K562 (cell line): ENCODE data around the gene NUDT22. TPM values are rescaled to one million over a fixed set of nuclear protein-coding genes. Genes with fewer than 3 reads are reported as not detected.

ENCODE experiments used
- ARID2 ChIP-seq: fragments of 450-650 bp; IDR thresholded peaks from 2 replicates; pipeline ENCODE4 v1.6.1; 2017; ENCODE audit warnings: antibody characterized with exemption, mild to moderate bottlenecking
- ARNT ChIP-seq, 2 experiments: fragments of 450-650 bp; IDR thresholded peaks; 2 replicates each; pipeline ENCODE4 v1.6.1; 2016; ENCODE audit warnings: mild to moderate bottlenecking in 1 of 2
- CHD4 ChIP-seq: fragments of 200-600 bp; sonication (generic); IDR thresholded peaks from 3 replicates; pipeline ENCODE4 v1.6.1; 2012; ENCODE audit warnings: low read depth, mild to moderate bottlenecking, mixed read lengths, low read length, inconsistent platforms; ENCODE audit not compliant: insufficient read depth, insufficient replicate concordance, poor library complexity, severe bottlenecking
- ETS1 ChIP-seq: conservative IDR thresholded peaks from 2 replicates; pipeline ENCODE4 v1.6.1; 2011; ENCODE audit warnings: low read depth, mild to moderate bottlenecking, low read length; ENCODE audit not compliant: control insufficient read depth
- ETV6 ChIP-seq, 3 experiments: fragments of 150-350 bp in 1 of 3; sonication (generic) in 1 of 3; formaldehyde crosslinking in 1 of 3; IDR thresholded peaks; 2 replicates each; pipeline versions ENCODE4 v1.6.1 to v1.8.0; 2014 to 2022; ENCODE audit warnings: borderline replicate concordance in 2 of 3, low read depth in 2 of 3, antibody characterized with exemption in 1 of 3, low read length in 1 of 3, mild to moderate bottlenecking in 1 of 3, missing genetic modification reagents in 1 of 3
- MBD1 ChIP-seq: fragments of 250-450 bp; sonication (Bioruptor Pico); IDR thresholded peaks from 2 replicates; pipeline ENCODE4 v1.8.0; 2022; ENCODE audit warnings: inconsistent platforms
- MTA2 ChIP-seq: fragments of 450-650 bp; IDR thresholded peaks from 2 replicates; pipeline ENCODE4 v1.6.1; 2016; ENCODE audit warnings: low read depth
- MYC ChIP-seq, 2 experiments: fragments of 250-450 bp in 1 of 2; sonication (Bioruptor Pico) in 1 of 2; IDR thresholded peaks; 2 replicates each; pipeline versions ENCODE4 v1.5.1 to v1.6.1; 2012 to 2021; ENCODE audit warnings: low read depth in 2 of 2, borderline replicate concordance in 1 of 2, improper control_type of control experiment in 1 of 2, low read length in 1 of 2, mild to moderate bottlenecking in 1 of 2, moderate library complexity in 1 of 2
- RBFOX2 ChIP-seq: fragments of 200-400 bp; formaldehyde crosslinking; IDR thresholded peaks from 2 replicates; pipeline ENCODE4 v1.6.1; 2017; ENCODE audit warnings: low read depth, mild to moderate bottlenecking, low read length, moderate library complexity
- RBM34 ChIP-seq: fragments of 200-400 bp; formaldehyde crosslinking; IDR thresholded peaks from 2 replicates; pipeline ENCODE4 v1.6.1; 2018; ENCODE audit warnings: low read length, borderline replicate concordance; ENCODE audit not compliant: insufficient read depth
- TAF9B ChIP-seq: fragments of 450-650 bp; IDR thresholded peaks from 2 replicates; pipeline ENCODE4 v1.6.1; 2018; ENCODE audit warnings: mild to moderate bottlenecking; ENCODE audit not compliant: partially characterized antibody
- ZNF609 ChIP-seq: sonication (generic); formaldehyde crosslinking; IDR thresholded peaks from 2 replicates; pipeline ENCODE4 v1.8.1; 2023; ENCODE audit warnings: missing genetic modification reagents, mild to moderate bottlenecking, borderline replicate concordance
- polyA plus RNA-seq, 8 experiments: library from polyadenylated mRNA; depleted of rRNA in 4 of 8; stranded (reverse) in 5 of 8; unstranded in 3 of 8; fragments of >200 nt; fragmentation: Nextera tagmentation in 2 of 8; fragmentation: Illumina TruSeq in 1 of 8; extraction: Ambion mirVana in 2 of 8; extraction: Trizol in 1 of 8; gene quantifications; 2 replicates each; pipeline versions ENCODE4 v1.2.1 to v1.2.3, GENCODE V29; 2011 to 2014; ENCODE audit warnings: inconsistent platforms in 1 of 8, missing spikeins in 1 of 8
- total RNA-seq, 7 experiments: library from RNA; depleted of rRNA in 6 of 7; stranded (reverse); fragments of >200 nt in 6 of 7; fragmentation: Illumina TruSeq in 2 of 7; extraction: Trizol in 2 of 7; gene quantifications; 2 replicates each; pipeline versions ENCODE4 v1.2.1 to v1.2.3, GENCODE V29; 2011 to 2021; ENCODE audit warnings: low replicate concordance in 1 of 7

NUDT22 gene
- total and polyA plus RNA-seq, 9 of the 15 experiments (the other 6 are each of a cell fraction or from before 2014, with no cell fraction given), result 6.3 to 92.6 (median 37.4) TPM

GRCh38 chr11:64241491-64242374 is 15.7 kb downstream of the NUDT22 start (continued):
- 0 out of 2 replicates have a peak, but pooled peaks have one; percentile 58 for TF ChIP-seq ZNF609 (CRISPR knock-in tag)
- TF ChIP-seq ETV6 (IDR thresholded peaks at IDR 0.05; ENCODE audit: borderline replicate concordance in 1 of 2, low read depth in 2 of 2, low read length in 1 of 2), result no peak
- no peak for TF ChIP-seq ETV6 (CRISPR knock-in tag; IDR thresholded peaks at IDR 0.05; ENCODE audit: borderline replicate concordance)
- no peak for TF ChIP-seq RBM34
- TF ChIP-seq RBFOX2, result peak; percentile 61
- TF ChIP-seq MTA2, result no peak
- no peak for TF ChIP-seq ARNT (IDR thresholded peaks at IDR 0.05)
- TF ChIP-seq MBD1 (CRISPR knock-in tag), result no peak
- no peak for TF ChIP-seq MYC (IDR thresholded peaks at IDR 0.05; ENCODE audit: low read depth, low read length)
- TF ChIP-seq MYC (CRISPR knock-in tag; IDR thresholded peaks at IDR 0.05; ENCODE audit: borderline replicate concordance, low read depth), result peak; percentile 76; the same call in 1 of the 2 replicates
- TF ChIP-seq ETS1, result no peak; the same call in 1 of the 2 replicates
- TF ChIP-seq TAF9B, result peak; percentile 78
- no peak for TF ChIP-seq CHD4
- TF ChIP-seq ARID2, result no peak
